ENCODE results near the gene SLC27A1.
A peak's percentile ranks its signal among the peaks of the same experiment; 100 is the strongest.
"Not testable (repeated sequence)": the region's sequence is repeated elsewhere in the genome, so short reads cannot be mapped to it uniquely, and the experiment has no call there.

Gene SLC27A1

GRCh38 chr19:17506745-17507144, 36.4 kb downstream of the SLC27A1 start:
- DNase-seq: no peak

- not testable (repeated sequence) for DNase-seq
Measured at GRCh38 chr19:17508558-17508933, 38.2 kb downstream of the SLC27A1 start.

- DNase-seq: peak in 1 of 56 donors; percentile 3
Measured at GRCh38 chr19:17510220-17510993, 40.1 kb downstream of the SLC27A1 start.

- peak; percentile 54 to 97 (median 86) for DNase-seq
Measured at GRCh38 chr19:17511724-17512573, 41.6 kb downstream of the SLC27A1 start.

GRCh38 chr19:17512574-17512939, 42.2 kb downstream of the SLC27A1 start:
- DNase-seq: no peak

- DNase-seq: no peak
Measured at GRCh38 chr19:17515408-17516149, 45.3 kb downstream of the SLC27A1 start.

GRCh38 chr19:17517898-17518297, 47.6 kb downstream of the SLC27A1 start:
- no peak for DNase-seq

- not testable (repeated sequence) for DNase-seq
Measured at GRCh38 chr19:17518654-17519053, 48.3 kb downstream of the SLC27A1 start.

- DNase-seq: no peak
Measured at GRCh38 chr19:17519967-17520366, 49.6 kb downstream of the SLC27A1 start.

GRCh38 chr19:17520865-17521264, 50.5 kb downstream of the SLC27A1 start:
- DNase-seq: peak in 3 of 56 donors; percentile 9 to 25 (median 11)

GRCh38 chr19:17522988-17523872, 52.9 kb downstream of the SLC27A1 start:
- DNase-seq: peak in 26 of 56 donors; percentile 4 to 58 (median 24)

GRCh38 chr19:17524651-17525050, 54.3 kb downstream of the SLC27A1 start:
- DNase-seq: no peak

- DNase-seq: no peak
Measured at GRCh38 chr19:17525141-17525540, 54.8 kb downstream of the SLC27A1 start.

GRCh38 chr19:17526922-17527321, 56.6 kb downstream of the SLC27A1 start:
- DNase-seq: no peak

- DNase-seq: no peak
Measured at GRCh38 chr19:17527326-17527725, 57.0 kb downstream of the SLC27A1 start.

- DNase-seq: no peak
Measured at GRCh38 chr19:17528610-17529009, 58.3 kb downstream of the SLC27A1 start.

GRCh38 chr19:17529239-17530158, 59.2 kb downstream of the SLC27A1 start:
- DNase-seq: no peak

- no peak for DNase-seq
Measured at GRCh38 chr19:17530586-17530985, 60.3 kb downstream of the SLC27A1 start.

- DNase-seq: no peak
Measured at GRCh38 chr19:17532116-17532515, 61.8 kb downstream of the SLC27A1 start.

- no peak for DNase-seq
Measured at GRCh38 chr19:17532557-17532956, 62.2 kb downstream of the SLC27A1 start.

Measured in nucleus accumbens (tissue), 56 donors.